K562 (cell line): Measurements from ENCODE around the gene ABCC1. TPM values are rescaled to one million over a fixed set of nuclear protein-coding genes. Genes with fewer than 3 reads are reported as not detected.

ENCODE experiments used
- AFF1 ChIP-seq, 2 experiments: fragments of 450-650 bp; IDR thresholded peaks; 2 replicates each; pipeline ENCODE4 v1.6.1; 2018; ENCODE audit warnings: mild to moderate bottlenecking in 2 of 2, low read depth in 1 of 2; ENCODE audit not compliant: partially characterized antibody in 2 of 2
- FOXM1 ChIP-seq, 2 experiments: fragments of 450-650 bp in 1 of 2; sonication (generic) in 1 of 2; formaldehyde crosslinking in 1 of 2; IDR thresholded peaks; 2 replicates each; pipeline versions ENCODE4 v1.6.1 to v1.9.0; 2017 to 2022; ENCODE audit warnings: low read depth in 2 of 2, mild to moderate bottlenecking in 2 of 2, missing genetic modification reagents in 1 of 2, moderate library complexity in 1 of 2
- GABPA ChIP-seq: fragments of 200-800 bp; sonication (Bioruptor generic); conservative IDR thresholded peaks from 2 replicates; pipeline ENCODE4 v1.6.1; 2016; ENCODE audit warnings: low read depth, missing genetic modification characterization, missing compliant biosample characterization
- MGA ChIP-seq: fragments of 450-650 bp; IDR thresholded peaks from 2 replicates; pipeline ENCODE4 v1.6.1; 2016; ENCODE audit warnings: mild to moderate bottlenecking, moderate library complexity
- ZNF140 ChIP-seq: fragments of 250-450 bp; sonication (Bioruptor Pico); IDR thresholded peaks from 2 replicates; pipeline ENCODE4 v1.8.0; 2021; ENCODE audit warnings: moderate library complexity, mild to moderate bottlenecking, inconsistent platforms
- polyA plus RNA-seq, 8 experiments: library from polyadenylated mRNA; depleted of rRNA in 4 of 8; stranded (reverse) in 5 of 8; unstranded in 3 of 8; fragments of >200 nt; fragmentation: Nextera tagmentation in 2 of 8; fragmentation: Illumina TruSeq in 1 of 8; extraction: Ambion mirVana in 2 of 8; extraction: Trizol in 1 of 8; gene quantifications; 2 replicates each; pipeline versions ENCODE4 v1.2.1 to v1.2.3, GENCODE V29; 2011 to 2014; ENCODE audit warnings: inconsistent platforms in 1 of 8, missing spikeins in 1 of 8
- total RNA-seq, 7 experiments: library from RNA; depleted of rRNA in 6 of 7; stranded (reverse); fragments of >200 nt in 6 of 7; fragmentation: Illumina TruSeq in 2 of 7; extraction: Trizol in 2 of 7; gene quantifications; 2 replicates each; pipeline versions ENCODE4 v1.2.1 to v1.2.3, GENCODE V29; 2011 to 2021; ENCODE audit warnings: low replicate concordance in 1 of 7
- TF ChIP-seq, protein P1 (sequence below): sonication (generic); formaldehyde crosslinking; IDR thresholded peaks from 2 replicates; pipeline ENCODE4 v1.8.1; 2022; ENCODE audit warnings: missing genetic modification reagents

ABCC1 gene
- total and polyA plus RNA-seq, 9 of the 15 experiments (the other 6 are each of a cell fraction or from before 2014, with no cell fraction given) = 3.9 to 41.6 (median 10.0) TPM

GRCh38 chr16:15988268-15989013 is 39.0 kb downstream of the ABCC1 start (continued):
- TF ChIP-seq MGA = peak; percentile 94
- TF ChIP-seq ZNF140 (CRISPR knock-in tag) = no peak
- peak in 1 of 2 experiments; percentile 30 for TF ChIP-seq AFF1 (IDR thresholded peaks at IDR 0.05; ENCODE audit: low read depth in 1 of 2, partially characterized antibody in 2 of 2)
- TF ChIP-seq FOXM1 (IDR thresholded peaks at IDR 0.05; ENCODE audit: low read depth) = peak; percentile 48; the same call in 1 of the 2 replicates
- TF ChIP-seq FOXM1 (CRISPR knock-in tag; IDR thresholded peaks at IDR 0.05; ENCODE audit: low read depth) = no peak
- TF ChIP-seq, protein P1, sequence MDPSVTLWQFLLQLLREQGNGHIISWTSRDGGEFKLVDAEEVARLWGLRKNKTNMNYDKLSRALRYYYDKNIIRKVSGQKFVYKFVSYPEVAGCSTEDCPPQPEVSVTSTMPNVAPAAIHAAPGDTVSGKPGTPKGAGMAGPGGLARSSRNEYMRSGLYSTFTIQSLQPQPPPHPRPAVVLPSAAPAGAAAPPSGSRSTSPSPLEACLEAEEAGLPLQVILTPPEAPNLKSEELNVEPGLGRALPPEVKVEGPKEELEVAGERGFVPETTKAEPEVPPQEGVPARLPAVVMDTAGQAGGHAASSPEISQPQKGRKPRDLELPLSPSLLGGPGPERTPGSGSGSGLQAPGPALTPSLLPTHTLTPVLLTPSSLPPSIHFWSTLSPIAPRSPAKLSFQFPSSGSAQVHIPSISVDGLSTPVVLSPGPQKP = no peak
- TF ChIP-seq GABPA (tag) = peak; percentile 52
